Testis (tissue), 2 donors: ENCODE data around the gene GEMIN2.
"Not testable (repeated sequence)": the region's sequence is repeated elsewhere in the genome, so short reads cannot be mapped to it uniquely, and the experiment has no call there.

Experiments used
- CTCF ChIP-seq, 3 experiments: fragments of 450-650 bp in 2 of 3; fragments of 200-600 bp in 1 of 3; sonication (generic) in 1 of 3; IDR thresholded peaks; one replicate each; pipeline ENCODE4 v1.5.1; 2016 to 2019; ENCODE audit warnings: antibody characterized with exemption in 3 of 3, mild to moderate bottlenecking in 2 of 3, moderate library complexity in 1 of 3
- POLR2A ChIP-seq: fragments of 450-650 bp; IDR thresholded peaks from one replicate; pipeline ENCODE4 v1.6.1; 2017; ENCODE audit warnings: antibody characterized with exemption, mild to moderate bottlenecking, moderate library complexity

GRCh38 chr14:39167797-39168320 lies 53.7 kb downstream of the GEMIN2 start:
- not testable (repeated sequence) for TF ChIP-seq CTCF (IDR thresholded peaks at IDR 0.05); POLR2A
